GM18870 (cell line): ENCODE measurements around the gene SLPI.

Source experiments
- ATAC-seq: cut with Tn5 transposase; IDR thresholded peaks from one replicate; pipeline ENCODE4 v1.9.1; 2021; ENCODE audit warnings: moderate library complexity; ENCODE audit not compliant: unreplicated experiment

SLPI gene

DNA sequence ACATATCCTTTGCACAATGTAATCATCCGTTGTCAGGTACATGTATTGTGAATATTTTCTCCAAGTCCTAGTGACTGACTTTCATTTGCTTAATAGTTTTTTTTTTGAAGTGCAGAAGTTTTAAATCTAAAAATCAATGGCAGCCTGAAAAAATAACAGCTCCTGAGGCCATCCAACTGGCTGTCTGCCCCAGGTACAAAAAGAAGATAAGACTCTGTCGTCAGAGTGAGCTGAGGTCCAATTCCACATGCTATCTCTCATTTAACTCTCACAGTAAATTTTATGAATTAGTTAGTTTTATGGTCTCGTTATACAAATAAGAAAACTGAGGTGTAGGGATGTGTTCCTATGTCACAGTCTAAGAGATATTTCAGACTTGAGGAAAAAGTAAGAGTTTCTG lies 21.0 kb upstream of the SLPI start:
- ATAC-seq = no peak

DNA sequence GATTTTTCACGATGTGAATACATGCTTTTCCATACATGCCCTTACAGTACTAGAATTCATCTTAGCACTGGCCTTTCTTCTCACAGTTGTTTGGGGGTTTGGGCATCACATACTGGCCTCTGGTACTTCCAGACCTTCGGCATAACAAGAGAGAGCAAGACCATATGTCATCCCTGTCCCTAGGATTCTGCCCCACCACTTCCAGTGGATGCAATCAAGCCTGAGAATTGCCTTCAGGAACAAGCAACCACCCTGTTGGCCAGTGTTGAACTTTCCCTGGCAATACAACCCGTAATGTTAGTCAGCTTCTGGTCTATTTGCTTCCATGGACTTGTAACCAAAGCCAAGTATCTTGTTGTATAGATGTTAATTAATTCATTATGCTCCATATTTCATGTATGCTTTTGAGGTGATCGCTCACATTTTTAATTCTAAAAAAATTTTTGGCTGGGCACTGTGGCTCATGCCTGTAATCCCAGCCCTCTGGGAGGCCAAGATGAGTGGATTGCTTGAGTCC lies 15.4 kb upstream of the SLPI start:
- ATAC-seq = no peak

DNA sequence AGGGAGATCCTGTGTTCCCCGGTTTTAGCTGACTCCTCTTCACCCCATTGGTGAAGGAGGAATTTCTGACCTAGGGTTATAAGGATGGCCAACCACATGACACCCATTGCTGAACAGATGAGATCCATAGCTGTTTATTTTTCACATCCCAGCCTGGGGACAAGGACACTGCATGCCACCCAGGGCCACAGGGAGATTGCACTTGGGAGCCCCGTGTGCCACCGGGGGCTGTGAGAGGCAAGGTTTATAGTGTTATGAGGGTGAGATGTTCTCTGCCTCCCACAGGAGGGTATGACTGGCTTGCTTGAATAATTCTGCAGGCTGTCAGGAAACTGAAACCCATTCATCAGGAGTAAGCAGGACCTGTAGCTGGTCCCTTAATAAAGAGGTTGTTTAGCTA lies 14.7 kb upstream of the SLPI start:
- ATAC-seq = no peak

DNA sequence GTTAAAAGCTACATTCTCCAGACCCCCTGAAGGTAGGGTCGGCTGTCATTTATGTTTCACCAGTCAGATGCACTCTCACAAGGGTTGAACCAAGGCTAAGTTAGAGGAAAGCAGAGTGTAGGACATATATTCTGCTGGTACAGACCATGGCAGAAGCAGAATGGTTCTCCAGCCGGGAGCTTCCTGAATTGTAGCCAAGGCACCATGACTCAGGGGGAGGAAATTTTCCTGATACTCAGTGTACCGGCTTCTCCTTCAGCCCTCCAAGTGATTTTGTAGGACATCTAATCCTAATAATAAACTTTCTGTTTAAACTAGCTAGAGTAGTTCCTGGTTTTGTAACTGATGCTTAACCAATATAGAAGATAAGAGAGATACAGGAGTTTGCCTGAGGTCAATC lies 14.2 kb upstream of the SLPI start:
- ATAC-seq = no peak

DNA sequence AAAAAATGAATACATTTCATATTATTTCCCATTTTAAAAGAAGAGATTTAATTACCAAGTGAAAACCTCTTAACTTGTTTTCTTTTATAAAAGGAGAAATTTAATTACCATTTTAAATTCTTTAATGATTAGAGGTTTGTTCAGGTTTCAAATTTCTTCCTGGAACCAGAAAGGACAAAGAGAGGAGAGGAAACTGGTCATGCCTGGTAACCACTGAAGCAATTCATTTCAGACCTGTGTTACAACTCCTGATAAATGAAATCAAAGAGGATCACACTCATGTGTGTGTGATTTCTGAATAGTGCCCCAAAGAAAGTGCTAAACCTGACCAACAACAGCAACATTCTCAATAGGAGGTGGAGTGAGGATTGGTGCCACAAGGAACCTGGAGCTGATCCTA lies 12.6 kb upstream of the SLPI start:
- ATAC-seq = no peak

DNA sequence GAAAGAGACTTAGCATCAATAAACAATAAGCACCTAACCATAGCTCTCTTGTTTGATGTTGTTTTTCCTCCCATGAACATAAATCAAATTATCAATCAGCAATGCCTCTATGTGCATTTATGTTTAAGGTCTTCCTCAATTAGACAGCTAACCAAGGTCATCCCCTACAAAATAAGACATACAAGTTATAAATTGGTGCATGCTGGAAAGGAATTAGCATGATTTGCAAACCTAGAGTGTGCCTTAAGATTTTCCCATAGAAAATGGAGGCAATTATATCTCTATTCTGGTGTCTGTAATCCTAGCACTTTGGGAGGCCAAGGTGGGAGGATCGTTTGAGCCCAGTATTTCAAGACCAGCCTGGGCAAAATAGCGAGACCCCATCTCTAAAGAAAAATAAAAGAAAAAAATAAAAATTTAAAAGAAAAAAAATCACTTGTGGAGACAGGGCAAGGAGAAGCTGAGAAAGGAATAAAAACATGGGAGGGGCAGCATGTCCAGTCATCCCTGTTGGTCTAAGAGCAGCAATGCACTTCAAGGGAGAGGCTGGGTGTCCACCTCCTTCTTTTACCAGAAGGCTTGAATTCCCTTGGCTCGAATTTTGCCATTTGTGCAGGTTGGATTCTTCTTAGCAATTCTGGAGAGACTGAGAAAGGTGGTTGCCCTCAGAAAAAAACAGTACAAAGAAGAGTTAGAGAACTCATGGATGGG lies 9.3 kb upstream of the SLPI start:
- no peak for ATAC-seq

DNA sequence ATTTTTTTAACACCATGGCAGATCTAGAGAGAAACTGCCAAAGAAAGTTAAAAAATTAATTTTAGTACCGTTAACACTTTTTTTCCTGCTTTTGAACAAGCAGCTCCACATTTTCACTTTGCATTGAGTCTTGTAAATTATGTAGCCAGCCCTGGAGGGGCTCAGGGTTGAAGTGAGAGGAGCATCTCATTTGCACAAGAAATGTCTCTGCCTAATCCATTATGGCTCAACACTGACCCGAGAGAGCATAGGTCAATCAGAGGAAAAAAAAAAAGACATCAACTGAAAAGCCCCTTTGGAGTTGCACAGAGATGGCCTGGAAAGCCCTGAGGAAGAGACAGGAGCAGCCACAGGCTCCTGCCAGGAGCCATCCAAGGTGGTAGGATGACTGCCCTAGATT lies 4.3 kb upstream of the SLPI start:
- ATAC-seq = no peak

DNA sequence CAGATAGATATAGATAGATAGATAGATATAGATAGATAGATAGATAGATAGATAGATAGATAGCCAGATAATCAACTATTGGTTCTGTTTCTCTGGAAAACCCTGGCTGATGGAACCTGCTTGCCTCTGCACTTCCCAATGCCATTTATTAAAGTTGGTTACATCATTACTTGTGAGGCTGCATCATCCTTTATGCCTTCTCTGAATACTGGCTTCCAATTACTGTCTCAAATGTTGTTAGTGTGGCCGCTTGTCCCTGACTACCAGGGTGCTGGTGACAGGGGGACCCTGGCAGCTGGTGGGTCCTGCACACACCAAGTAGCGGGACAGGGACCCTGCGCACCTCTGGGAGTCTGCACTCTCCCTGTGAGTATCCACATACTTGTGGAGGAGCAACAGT lies 3.9 kb upstream of the SLPI start:
- ATAC-seq = no peak

DNA sequence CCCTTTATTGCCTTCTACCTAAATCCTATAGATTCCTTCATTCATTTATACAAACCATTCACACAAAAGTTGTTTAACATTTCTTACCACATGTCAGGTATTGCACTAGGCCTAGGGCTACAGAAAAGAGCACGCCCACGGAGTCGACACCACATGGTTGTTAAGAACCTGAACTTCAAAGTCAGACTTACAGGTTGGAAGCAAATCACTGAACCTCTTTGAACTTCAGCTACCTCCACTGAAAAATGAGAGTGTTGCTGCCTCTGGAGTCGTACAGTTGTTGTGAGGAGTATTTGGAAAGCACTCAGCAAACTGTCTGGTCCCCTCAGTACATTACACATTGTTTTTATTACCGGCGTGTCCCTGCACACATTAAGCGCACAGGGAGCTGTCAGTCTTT lies 3.3 kb upstream of the SLPI start:
- ATAC-seq = no peak

DNA sequence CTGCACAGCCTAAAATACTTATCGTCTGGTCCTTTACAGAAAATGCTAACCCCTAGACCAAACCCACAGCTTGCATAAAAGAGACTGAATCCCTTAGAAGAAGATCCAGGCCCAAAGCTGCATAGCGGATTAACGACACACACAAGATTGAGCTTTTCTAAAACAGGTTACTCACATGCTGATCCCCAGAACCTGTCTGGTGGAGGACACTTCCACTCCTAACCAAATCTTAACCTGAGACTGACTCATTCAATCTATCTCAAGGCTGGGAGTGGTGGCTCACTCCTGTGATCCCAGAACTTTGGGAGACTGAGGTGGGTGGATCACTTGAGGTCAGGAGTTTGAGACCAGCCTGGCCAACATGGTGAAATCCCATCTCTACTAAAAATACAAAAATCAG lies 2.8 kb upstream of the SLPI start:
- ATAC-seq = no peak

DNA sequence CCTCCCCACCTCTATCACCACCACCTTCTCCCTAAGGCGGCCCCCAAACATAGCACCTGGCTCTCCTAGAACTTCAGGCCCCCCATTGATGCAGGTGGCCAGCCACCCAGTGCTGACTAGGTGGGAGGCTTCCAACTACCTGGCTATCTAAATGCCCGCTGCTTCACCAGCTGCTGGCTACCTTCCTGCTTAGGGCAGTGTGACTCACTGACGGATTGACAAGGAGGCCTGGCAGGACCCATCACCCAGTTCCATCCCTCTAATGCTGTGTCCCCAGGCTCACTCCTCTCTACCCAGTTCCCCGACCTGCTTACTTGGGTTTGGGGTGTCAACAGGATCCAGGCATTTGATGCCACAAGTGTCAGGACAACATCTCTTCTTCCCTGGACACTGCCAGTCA lies 1.1 kb downstream of the SLPI start:
- no peak for ATAC-seq

DNA sequence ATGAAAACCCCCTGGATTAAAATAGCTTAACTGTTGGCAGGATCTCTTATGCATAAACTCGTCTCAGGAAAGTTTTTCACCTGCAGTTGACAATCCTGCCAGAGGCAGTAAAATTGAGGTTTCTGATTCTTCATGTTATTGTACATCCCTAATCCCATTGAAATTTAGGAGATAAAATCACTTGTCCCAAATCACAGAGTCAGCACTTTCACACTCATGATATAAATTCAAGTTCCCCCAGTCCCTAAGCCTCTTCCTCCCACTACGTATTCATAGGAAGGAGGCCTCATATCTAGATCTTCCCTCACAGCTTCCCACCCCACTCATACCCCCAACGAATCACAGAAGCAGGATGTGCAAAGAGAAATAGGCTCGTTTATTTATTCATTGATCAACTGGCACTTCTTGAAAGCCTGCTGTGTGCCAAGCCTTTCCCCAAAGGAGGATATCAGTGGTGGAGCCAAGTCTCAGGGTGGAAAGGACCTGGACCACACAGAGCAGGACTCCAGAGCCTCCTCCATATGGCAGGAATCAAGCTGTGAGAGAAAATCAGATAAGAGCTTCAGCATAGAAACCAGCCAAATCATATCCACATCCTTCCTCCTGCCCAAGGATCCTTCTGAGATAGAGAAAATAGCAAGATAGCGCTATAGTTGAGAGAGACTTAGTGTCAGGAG lies 2.3 kb downstream of the SLPI start:
- no peak for ATAC-seq

DNA sequence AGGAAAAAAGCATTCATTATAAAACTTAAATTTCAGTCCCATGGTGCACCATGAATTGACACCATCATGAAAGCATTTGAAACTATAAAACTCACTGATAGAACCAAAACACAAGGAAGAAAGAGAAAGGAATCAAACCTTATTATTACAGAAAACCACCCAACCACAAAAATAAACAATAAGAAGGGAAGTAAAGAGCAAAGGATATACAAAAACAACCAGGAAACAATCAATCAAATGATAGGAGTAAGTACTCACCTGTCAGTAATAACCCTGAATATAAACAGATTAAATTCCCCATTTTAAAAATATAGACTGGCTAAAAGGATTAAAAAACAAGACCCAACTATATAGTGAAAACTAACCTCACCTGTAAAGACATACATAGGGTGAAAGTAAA lies 5.8 kb downstream of the SLPI start:
- no peak for ATAC-seq

DNA sequence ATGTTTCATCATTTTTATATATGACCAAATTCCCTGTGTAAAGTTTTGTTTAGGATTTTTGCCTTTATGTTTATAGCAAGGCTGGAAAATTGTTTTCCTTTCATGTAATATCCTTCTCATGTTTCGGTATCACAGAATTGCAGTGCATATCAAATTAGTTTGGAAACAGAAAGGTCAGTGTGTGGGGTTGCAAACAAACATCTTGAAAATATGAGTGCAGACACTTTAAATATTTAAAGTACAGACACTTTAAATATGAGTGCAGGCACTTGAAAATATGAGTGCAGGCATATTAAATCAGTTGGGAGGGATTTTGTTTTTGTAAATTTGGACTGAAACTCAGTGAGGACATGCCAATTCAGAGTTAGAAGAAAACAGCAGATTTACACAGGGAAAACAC lies 6.5 kb downstream of the SLPI start:
- ATAC-seq = no peak

DNA sequence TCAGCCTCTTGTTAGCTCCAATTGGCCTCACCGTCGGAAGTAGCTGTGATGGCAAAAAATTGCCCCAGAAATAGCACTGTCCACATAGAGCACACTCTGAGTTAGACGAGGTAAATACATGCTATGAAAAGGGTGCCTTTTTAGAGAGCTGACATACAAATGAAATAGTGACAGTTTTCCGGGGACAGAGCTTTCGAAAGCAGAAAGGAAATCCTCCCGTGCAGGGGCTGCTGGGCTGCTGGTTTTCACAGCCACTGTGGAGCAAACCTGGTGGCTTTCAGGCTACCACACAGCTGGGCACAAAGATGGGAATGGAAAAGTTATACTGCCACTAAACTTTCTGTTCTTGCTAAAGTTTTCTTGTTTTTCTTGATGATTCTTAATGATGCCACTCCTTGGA lies 8.3 kb downstream of the SLPI start:
- ATAC-seq = no peak

DNA sequence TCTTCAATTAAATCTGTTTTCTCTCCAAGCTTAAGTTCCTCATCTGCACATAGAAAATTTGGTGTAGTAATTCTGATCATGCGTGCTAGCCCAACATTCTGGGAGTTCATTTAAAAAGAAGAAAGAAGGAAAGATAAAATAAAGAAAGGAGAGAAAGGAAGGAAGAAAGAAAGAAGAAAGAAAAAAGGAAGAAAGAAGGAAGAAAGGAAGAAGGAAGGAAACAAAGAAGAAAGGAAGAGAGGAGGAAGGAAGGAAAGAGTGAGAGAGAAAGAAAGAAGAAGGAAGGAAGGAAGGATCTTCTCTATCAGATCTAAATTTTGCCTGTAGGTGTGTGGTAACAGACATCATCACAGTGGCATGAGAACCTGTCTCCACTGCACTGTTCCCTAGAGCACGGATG lies 16.2 kb downstream of the SLPI start:
- ATAC-seq = no peak

DNA sequence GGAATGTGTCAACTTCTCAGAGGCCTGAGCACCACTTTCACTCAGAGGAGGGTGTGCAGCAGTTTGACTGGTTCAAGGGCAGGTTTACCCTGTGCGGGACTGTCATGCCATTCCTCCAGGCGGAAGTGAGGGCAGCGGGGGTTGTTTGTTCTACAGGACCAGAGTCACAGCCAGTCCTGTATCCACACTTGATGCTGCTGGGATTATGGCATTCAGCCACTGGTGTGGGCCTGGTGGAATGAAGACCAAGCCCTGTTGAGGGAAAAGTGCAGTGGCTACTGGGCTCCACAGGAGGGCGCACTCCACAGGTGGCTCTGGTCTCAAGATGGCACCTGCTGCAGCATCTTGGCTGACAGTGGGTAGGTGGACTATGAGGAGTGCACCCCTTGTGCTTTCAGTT lies 18.4 kb downstream of the SLPI start:
- no peak for ATAC-seq

DNA sequence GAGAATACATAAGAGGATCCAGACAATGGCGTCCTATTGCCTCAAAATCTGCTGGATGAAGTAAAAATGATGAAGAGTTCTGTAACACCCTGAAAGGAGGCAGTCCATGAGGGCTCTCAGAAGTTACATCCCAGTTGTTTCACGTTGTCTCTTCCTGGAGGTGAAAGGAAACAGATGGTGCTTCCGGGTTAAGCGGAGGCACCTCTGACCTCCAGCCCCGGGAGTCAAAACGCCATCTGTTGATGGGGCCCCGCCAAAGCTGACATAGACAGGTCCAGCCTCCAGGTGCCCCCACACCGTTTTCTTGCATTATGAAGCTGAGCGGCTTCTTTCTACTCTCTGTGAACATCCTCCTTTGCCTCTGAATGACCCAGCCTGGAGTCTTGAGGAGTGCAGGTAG lies 23.7 kb downstream of the SLPI start:
- no peak for ATAC-seq

DNA sequence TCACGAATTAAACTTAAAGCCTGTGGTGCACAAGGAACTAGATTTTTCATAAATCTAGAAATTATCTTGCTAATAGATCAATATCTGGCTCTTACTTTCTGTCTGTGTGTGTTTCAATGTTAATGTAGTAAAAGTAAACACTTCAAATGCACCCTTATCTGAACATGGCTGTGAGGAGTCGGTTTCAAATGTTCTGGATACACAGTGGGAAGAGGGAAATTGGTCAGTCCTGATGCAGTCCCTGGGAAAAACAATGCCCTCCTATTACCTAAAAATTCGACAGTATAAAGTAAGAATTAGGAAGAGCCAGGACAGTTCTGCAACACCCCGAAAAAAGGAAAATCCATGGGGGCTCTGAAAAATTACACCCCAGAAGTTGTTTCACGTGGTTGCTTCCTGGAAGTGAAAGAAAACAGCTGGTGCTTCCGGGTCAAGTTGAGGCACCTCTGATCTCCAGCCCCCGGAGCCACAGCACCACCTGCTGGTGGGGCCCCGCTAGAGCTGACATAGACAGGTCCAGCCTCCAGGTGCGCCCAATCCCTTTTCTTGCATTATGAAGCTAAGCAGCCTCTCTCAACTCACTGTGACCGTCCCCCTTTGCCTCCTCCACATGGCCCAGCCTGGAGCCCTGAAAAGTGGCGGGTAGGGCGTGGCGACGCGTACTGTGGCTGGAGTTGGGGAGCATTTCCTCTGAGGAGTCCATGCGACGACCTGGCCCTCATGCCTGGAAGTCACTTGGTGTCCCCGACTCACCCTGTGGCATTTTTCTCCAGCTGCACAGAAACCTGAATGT lies 24.9 kb downstream of the SLPI start:
- ATAC-seq = no peak

DNA sequence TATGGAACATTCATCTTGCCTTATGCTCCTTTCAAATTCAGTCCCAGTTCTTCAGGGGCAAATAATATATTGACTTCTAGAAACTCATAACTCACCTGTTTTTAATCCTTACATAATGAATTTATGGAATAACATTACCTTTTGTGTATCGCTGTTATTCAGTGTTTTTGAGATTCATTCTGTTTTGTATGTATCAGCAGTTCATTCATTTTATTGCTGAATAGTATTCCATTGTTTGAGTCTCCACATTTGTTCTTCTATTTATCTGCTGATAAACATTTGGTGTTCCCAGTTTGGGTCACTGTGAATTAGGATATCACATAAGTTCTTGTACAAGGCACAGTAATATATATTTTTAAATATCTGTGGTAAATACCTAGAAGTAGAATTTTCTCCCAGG lies 28.1 kb downstream of the SLPI start:
- no peak for ATAC-seq

DNA sequence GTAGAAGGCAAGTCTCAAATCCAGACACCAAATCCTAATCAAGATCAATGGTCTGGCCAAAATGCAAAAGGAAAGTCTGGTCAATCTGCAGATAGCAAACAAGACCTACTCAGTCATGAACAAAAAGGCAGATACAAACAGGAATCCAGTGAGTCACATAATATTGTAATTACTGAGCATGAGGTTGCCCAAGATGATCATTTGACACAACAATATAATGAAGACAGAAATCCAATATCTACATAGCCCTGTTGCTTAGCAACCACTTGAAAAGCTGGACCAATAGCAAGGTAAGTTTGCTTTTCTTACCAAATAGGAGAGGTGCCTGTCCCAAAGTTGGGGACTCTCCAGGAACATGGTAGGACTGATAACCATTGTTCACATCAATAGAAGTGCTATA lies 31.2 kb downstream of the SLPI start:
- ATAC-seq = no peak

DNA sequence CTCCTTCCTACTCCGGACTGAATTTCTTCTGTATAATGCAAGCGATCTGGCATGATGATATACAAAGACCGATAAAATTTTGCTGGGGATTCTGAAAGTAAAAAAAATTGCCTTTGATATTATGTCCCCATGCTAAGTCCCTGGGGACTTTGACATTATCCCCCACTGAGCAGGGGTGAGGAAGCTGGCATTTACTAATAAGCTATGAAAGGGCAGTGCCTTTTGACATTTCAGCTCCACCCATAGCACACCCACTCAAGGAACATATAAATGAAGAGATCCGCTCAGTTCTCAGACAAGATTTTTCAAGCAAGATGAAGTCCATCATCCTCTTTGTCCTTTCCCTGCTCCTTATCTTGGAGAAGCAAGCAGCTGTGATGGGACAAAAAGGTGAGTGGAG lies 33.3 kb downstream of the SLPI start, which contains the start of gene SEMG2:
Gene SEMG2 (plus strand): TSS at position 298 of the 400 bp plus-strand sequence. CDS start 17 bp downstream, at position 315.
- no peak for ATAC-seq
